GM21526 (cell line): ENCODE data around the gene CACNG8.

Source experiments
- ATAC-seq: cut with Tn5 transposase; IDR thresholded peaks from one replicate; pipeline ENCODE4 v1.9.1; 2021; ENCODE audit warnings: moderate library complexity; ENCODE audit not compliant: unreplicated experiment, low FRiP score

CACNG8 gene

DNA sequence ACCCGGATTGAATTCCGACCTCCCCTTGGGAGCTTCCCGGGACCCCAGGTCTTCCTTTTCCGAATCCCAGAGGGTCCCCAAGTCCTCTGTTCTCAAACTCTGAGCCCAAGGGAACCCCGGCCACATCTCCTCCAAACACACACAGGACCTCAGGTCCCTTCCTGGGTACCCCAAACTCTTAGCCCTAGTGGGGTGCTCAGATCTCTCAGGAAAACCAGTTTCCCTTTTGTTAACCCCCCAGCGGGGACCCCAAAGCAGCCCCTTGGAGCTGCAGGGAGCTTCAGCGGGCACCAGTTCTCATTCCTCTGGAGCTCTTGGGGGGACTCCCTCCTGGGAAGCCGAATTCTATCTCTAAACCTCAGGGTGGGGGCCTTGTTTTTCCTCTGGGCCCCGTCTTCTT is 29.5 kb downstream of the CACNG8 start:
- no peak for ATAC-seq

DNA sequence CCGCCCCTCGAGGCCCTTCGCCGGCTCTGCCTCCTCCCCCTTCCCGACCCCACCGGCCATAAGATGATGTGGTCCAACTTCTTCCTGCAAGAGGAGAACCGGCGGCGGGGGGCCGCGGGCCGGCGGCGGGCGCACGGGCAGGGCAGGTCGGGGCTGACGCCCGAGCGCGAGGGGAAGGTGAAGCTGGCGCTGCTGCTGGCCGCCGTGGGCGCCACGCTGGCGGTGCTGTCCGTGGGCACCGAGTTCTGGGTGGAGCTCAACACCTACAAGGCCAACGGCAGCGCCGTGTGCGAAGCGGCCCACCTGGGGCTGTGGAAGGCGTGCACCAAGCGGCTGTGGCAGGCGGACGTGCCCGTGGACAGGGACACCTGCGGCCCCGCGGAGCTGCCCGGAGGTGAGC is 30.1 kb downstream of the CACNG8 start:
- no peak for ATAC-seq

DNA sequence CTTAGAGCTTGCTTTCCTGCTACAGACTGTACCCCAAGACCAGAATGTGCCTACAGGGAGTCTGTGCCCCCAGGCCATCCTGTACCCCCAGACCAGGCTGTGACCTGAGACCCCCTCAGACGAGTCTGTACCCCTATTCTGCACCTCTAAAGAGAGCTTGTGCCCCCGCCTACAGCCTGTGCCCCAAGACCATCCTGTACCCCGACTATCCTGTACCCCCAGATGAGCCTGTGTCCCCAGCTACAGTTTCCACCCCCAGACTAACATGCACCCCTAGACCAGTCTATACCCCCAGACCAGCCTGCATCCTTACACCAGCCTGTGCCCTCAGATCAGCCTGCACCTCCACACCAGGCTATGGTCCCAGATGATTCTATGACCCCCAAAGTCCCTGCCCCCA is 30.7 kb downstream of the CACNG8 start:
- ATAC-seq, result no peak

DNA sequence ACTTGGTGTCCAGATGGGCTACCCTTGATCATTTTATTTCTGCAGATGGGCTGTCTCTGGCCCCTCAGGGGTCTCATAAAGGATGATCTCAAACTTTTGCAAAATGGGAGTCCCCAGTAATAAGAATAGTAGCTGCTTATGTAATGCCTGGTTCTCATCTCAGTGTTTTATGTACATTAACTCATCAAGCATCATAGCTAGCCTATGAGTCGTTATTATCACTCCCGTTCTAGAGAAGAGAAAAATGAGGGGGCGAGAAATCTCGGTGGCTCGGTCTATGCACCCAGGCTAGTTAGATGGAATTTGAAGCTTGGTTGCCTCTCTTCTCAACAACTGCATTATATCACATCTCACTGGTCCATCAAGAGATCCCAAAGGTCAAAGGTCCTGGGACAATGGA is 32.1 kb downstream of the CACNG8 start:
- ATAC-seq, result no peak

DNA sequence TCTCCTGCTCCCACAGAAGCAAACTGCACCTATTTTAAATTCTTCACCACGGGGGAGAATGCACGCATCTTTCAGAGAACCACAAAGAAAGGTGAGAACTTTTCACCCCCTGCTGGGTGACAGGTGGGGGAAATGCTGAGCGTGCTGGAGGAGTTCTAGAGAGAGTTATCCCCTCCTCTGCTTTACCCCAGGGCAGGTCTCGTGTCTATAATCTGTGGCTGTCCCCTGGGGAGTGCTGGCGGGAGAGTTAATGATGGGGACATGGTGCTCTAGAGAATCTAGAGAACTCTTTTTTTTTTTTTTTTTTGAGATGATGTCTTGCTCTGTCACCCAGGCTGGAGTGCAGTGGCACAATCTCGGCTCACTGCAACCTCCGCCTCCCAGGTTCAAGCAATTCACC is 35.5 kb downstream of the CACNG8 start:
- no peak for ATAC-seq

DNA sequence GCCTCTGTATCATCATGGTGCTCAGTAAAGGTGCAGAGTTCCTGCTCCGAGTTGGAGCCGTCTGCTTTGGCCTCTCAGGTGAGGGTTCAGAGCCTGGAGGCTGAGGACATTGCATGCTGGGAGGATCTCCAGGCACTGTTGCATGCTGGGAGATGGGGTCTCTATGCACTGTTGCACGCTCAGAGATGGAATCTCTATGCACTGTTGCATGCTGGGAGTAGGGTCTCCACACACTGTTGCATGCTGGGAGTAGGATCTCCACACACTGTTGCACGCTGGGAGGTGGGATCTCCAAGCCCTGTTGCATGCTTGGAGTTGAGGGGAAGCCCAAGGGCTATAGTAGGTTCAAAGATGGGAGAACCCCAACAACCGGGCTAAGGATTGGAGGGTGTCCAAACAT is 37.0 kb downstream of the CACNG8 start:
- ATAC-seq, result no peak

DNA sequence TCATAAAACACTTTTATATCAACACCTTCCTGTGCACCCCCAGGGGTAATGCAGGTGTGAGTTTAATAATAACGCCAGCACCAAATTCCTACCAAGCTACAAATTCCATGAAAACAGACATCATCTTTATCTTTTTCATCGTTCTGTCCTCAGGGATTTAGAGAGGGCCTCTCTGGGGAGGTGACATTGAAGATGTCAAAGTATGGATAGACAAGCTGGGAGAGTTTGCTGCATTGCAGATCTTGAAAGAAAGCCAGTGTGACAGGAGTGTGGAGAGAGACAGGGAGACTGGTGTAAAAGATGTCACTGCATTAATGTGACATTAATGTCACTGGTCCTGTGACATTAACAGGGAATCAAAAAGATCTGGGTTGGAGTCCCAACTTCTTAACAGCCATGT is 38.8 kb downstream of the CACNG8 start:
- ATAC-seq, result no peak

DNA sequence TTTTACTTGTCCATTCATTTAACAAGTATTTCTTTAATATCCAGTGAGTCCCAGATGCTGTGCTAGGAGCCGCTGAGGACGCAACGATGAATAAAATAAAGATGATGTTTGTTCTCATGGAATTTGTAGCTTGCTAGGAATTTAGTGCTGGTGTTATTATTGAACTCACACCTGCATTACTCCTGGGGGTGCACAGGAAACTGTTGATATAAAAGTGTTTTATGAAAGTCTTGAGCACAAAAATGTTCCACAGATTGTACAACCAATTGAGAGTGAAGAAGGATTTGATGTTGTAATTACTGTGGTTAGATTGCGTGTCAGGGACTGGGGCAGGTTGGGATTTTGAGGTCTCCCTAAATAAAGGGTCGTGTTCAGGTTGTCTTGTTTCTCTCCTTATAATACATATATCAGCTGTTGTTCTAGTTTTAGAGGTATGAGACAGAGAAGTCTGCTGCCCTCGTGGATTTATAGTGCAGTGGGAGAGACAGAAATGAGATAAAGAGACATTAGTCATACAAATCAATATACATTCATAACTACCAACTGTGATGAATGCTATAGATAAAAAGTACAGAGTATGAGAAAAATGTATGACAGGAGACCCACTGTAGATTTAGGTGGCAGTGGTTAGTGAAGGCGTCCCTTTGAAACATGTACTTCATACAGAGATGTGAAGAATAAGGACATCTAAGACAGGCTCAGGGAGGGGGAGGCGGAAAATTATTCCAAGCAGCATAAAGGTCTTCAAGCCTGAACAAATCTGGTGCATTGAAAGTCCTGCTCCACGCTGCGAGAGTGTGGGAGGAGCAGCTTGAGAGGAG is 40.0 kb downstream of the CACNG8 start:
- no peak for ATAC-seq

DNA sequence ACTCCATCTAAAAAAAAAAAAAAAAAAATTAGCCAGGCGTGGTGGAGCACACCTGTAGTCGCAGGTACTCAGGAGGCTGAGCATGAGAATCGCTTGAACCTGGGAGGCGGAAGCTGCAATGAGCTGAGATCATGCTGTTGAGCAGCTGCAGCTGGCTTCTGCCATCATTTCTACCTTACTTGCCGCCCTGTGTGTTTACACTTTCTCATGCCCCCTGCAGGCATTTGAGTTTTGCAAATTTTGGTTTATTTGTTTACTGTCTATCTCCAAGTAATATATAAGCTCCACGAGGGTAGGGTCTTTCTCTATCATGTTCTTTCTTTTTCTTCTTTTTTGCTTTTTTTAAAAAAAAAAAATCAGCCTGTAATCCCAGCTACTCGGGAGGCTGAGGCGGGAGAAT is 46.7 kb downstream of the CACNG8 start:
- ATAC-seq, result no peak

DNA sequence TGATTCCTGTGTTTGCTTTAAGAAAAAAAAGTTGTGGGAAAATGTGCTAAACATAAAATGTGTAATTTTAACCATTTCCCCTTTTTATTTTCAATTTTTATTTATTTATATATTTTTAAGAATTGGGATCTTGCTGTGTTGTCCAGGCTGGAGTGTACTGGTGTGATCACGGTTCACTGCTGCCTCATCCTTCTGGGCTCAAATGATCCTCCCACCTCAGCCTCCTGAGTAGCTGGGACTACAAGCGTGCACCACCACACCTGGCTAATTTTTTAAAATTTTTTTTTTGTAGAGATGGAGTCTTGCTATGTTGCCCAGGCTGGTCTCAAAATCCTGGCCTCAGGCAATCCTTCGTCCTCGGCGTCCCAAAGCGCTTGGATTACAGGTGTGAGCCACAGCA is 47.7 kb downstream of the CACNG8 start:
- no peak for ATAC-seq

DNA sequence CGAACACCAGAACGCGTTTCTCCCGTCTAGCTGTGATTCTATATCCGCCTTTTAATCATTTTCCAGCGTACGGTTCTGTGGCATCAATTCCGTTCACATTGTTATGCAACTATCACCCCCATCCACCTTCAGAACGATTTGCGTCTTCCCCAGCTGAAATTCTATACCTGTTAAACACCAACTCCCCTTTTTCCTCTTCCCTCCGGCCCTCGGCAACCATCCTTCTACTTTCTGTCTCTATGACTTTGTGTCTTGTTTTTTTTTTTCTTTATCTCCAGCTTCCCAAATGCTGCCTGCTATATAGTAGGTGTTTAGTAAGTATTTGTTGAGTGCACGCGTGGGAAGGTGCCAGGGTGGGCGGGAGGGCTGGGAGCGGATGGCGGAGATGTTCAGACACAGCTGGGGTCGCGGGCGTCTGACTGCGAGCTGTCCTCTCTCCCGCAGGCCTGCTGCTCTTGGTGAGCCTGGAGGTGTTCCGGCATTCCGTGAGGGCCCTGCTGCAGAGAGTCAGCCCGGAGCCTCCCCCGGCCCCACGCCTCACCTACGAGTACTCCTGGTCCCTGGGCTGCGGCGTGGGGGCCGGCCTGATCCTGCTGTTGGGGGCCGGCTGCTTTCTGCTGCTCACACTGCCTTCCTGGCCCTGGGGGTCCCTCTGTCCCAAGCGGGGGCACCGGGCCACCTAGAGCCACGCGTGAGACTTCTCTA is 48.9 kb downstream of the CACNG8 start:
- ATAC-seq, result no peak

DNA sequence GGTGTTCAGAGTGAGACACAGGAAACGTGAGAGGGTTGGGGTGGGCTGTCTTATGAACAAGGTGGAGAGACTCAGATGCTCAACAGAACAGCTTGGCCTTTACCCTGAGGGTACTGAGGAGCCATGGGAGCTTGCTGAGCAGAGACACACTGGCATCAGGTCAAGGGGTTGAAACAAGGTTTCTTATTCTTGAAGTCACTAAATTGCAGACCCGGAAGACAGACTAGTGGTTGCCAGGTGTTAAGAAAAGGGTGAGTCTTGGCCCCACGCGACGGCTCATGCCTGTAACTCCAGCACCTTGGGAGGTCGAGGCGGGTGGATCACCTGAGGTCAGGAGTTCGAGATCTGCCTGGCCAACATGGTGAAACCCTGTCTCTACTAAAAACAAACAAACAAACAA is 51.1 kb downstream of the CACNG8 start:
- no peak for ATAC-seq

DNA sequence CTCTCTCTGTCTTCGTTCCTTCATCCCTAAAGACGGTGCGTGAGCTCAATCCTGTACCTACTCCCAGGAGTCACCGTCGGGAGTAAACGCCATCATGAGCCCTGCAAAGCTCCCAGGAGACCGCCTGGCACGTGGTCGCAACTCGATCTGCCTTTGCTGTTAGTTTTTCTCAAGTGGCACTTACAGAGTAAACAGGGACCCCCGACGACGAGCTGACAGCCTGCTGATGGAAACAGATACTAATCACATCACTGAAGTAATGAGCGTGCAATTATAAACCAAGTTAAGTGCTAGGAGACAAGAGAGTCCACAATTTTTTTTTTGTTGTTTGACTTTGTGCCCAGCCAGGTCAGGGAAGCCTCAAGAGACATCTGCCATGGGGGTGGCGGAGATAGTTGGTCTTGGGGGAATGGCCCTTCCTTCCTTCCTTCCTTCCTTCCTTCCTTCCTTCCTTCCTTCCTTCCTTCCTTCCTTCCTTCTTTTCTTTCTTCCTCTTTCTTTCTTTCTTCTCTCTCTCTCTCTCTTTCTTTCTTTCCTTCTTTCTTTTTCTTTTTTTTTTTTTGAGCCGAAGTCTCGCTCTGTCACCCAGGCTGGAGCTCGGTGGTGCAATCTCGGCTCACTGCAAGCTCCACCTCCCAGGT is 52.3 kb downstream of the CACNG8 start:
- no peak for ATAC-seq

DNA sequence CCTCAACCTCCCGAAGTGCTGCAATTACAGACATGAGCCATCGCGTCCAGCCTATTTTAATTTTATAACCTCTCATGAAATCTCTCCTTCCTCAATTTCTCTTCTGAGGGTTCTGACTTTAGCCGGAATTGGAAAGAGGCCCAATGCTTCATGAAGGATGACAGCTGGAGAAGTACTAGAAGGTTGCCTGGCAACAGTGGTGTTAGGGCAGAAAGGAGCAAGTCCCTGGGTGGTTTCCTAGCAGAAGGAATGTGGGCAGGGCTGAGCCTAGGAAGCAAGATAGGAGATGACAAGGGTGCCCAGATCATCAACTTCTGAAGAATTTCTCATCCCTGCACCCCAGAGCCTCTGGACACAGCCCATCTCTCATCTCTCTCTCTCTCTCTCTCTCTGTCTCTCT is 54.5 kb downstream of the CACNG8 start:
- ATAC-seq, result no peak

DNA sequence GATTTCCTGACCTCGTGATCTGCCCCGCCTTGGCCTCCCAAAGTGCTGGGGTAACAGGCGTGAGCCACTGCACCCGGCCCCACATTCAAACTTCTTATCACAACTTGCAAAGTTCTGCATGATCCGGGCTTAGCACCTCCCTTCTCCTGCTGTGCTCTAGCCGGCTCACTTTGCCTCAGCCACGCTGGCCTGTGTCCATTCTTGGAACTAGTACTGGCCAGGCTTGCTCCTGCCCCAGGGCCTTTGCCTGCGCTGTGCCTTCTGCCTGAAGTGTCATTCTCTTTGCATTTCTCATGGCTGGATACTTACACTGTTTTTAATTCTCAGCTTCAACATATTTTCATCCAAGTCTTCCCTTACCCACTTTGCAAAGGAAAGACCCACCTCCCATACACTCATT is 58.6 kb downstream of the CACNG8 start:
- no peak for ATAC-seq

DNA sequence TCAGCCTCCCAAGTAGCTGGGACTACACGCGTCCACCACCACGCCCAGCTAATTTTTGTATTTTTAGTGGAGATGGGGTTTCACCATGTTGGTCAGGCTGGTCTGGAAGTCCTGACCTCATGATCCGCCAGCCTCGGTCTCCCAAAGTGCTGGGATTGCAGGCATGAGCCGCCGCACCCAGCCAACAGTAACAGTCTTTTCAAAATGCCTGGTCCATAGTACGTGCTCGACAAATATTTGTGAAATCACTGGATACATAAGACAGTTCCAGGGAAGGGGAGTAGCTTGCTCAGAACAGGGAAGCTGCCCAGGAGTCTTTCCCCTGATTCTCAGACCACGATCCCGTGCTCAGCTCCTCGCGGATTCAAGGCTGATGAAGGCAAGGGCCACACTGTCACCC is 59.2 kb downstream of the CACNG8 start:
- ATAC-seq, result no peak

DNA sequence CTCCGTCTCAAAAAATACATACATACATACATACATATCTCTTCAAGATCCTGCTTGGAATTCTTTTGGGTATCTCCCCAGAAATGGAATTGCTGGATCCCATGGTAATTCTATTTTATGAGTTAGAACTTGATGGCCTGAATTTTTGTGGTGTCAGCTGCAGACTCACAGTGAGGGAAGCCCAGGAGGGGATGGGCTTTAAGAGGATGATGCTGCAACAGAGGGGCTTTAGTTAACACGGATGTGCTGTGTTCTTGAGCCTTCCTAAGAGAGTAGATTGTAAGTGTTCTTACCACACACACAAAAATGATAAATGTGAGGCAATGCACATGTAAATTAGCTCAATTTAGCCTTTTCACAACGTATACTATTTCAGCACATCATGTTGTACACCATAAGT is 60.5 kb downstream of the CACNG8 start:
- no peak for ATAC-seq

DNA sequence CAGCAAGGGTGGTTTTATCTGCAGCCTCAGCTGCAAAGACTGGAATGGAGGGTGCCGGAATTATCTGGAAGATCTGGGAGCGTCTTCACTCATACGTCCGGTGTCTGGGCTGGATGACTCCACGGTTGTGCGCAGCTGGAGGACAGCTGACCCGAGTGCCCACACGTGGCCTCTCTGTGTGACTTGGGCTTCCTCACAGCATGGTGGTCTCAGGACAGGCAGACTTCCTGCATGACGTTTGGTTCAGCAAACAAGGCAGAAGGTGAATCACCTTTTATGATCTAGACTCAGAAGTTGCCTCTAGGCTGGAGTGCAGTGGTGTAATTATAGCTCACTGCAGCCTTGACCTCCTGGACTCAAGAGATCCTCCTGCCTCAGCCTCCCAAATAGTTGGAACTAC is 61.9 kb downstream of the CACNG8 start:
- ATAC-seq, result no peak

DNA sequence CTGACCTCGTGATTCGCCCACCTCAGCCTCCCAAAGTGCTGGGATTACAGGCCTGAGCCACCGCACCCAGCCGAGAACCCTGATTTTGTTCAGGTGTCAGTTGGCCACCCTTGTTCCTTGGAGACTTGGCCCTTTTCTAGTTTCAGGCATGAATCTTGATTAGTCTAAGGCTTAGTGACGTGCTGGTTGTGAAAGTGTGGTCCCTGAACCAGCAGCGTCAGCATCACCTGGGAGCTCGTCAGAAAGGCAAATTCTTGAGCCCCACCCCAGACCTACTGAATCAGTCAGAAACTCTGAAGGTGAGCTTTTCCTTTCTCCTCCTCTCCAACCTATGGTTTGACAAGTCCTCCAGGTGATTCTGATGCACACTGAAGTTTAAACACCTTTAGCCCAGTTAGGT is 63.9 kb downstream of the CACNG8 start:
- no peak for ATAC-seq

DNA sequence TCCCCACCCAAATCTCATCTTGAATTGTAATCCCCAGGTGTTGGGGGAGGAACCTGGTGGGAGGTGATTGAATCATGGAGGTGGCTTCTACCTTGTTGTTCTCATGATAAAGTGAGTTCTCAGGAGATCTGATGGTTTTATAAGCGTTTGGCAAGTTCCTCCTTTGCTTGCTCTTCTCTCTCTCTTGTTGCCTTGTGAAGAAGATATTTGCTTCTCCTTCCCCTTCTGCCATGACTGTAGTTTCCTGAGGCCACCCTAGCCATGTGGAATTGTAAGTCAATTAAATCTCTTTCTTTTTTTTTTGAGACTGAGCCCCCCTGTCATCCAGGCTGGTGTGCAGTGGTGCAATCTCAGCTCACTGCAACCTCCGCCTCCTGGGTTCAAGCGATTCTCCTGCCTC is 66.6 kb downstream of the CACNG8 start:
- no peak for ATAC-seq

DNA sequence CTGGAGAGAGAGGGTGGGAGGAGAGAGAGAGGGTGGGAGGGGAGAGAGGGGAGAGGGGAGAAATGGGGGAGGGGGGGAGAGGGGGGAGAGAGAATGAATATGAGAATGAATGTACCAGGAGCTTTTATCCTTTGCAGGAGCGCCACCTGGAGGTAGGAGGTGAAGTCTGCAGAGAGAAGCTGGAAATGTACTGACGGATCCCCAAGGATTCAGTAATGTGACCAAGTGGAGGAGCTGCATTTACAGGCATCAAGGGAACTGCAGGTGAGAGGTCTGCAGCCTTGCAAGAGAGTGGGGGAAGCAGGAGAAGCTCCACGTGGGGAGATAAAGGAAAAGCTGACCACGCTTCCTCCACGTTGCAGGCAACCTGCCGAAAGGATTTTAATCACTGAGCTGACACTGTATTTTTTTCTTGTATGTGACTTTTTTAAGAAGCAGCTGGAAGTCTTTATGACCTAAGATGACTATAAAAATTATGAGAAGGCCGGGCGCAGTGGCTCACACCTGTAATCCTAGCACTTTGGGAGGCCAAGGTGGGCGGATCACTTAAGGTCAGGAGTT is 67.3 kb downstream of the CACNG8 start:
- ATAC-seq, result no peak
